Parathyroid adenoma (tissue), 2 donors: ENCODE data around the gene LIN52.

Source experiments
- H2AFZ ChIP-seq: fragments of 300-600 bp; sonication (generic); one replicate; pipeline ENCODE4 v1.7.0; 2017; ENCODE audit warnings: antibody characterized with exemption, mild to moderate bottlenecking
- H3K27ac ChIP-seq: fragments of 300-600 bp; sonication (generic); one replicate; pipeline ENCODE4 v1.7.0; 2017
- H3K27me3 ChIP-seq: fragments of 300-600 bp; sonication (generic); one replicate; pipeline ENCODE4 v1.7.0; 2017; ENCODE audit warnings: low read length; ENCODE audit not compliant: control insufficient read depth, insufficient read depth
- H3K36me3 ChIP-seq: fragments of 300-600 bp; sonication (generic); one replicate; pipeline ENCODE4 v1.7.0; 2017; ENCODE audit warnings: low read length; ENCODE audit not compliant: control insufficient read depth, insufficient read depth
- H3K4me1 ChIP-seq: fragments of 300-600 bp; sonication (generic); one replicate; pipeline ENCODE4 v1.7.0; 2017; ENCODE audit warnings: control low read depth
- H3K4me2 ChIP-seq: fragments of 300-600 bp; sonication (generic); one replicate; pipeline ENCODE4 v1.7.0; 2017; ENCODE audit warnings: low read length
- H3K4me3 ChIP-seq: fragments of 300-600 bp; sonication (generic); one replicate; pipeline ENCODE4 v1.7.0; 2017; ENCODE audit warnings: low read depth, low read length
- H3K79me2 ChIP-seq: fragments of 300-600 bp; sonication (generic); one replicate; pipeline ENCODE4 v1.7.0; 2017; ENCODE audit warnings: control low read depth
- H3K9ac ChIP-seq: fragments of 300-600 bp; sonication (generic); one replicate; pipeline ENCODE4 v1.7.0; 2017; ENCODE audit warnings: mild to moderate bottlenecking
- H3K9me3 ChIP-seq: fragments of 300-600 bp; sonication (generic); one replicate; pipeline ENCODE4 v1.7.0; 2017; ENCODE audit warnings: low read length; ENCODE audit not compliant: control insufficient read depth
- CTCF ChIP-seq: fragments of 300-600 bp; sonication (generic); IDR thresholded peaks from one replicate; pipeline ENCODE4 v1.7.0; 2017; ENCODE audit warnings: antibody characterized with exemption, mild to moderate bottlenecking
- donor health status: primary hyperparathyroidism.

LIN52 gene

DNA sequence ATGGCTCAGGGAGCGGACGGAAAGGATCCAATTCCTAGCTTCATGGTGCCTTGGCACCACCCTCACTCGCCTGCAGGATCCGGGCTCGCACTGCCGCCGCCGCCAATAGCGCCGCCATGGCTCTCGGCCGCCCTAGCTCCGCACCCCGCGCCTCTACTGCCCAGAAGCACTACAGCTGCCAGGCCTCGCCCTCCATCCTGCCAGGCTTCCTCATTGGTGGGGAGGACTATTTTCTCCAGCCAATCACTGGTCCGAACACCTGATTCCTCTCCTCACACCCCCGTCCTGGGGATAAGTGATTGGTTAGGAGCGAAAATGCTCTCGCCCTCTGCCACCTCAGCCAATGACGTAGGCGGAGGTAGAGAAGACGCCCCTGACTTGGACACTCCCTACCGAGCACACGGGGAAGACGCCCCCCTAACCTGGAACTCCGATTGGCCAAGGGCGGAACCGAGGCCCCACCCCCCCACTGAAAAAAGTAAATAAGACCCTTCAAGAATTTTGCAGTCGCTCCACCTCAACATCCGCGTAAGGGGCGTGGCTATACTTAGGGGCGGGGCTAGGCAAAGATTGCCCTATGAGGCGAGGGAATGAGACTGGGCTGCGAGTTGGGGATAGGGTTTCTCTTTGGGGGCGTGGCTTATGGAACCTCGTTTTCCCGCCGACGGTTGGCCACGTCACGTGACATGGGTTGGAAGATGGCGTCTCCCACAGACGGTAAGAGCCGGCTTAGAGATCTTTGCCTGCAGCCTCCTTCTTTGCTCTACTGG lies at the start of gene LIN52, which contains the start of gene ALDH6A1:
LIN52 (plus strand) TSS at position 680 of the 770 bp plus-strand sequence; CDS start at position 699, 19 bp downstream.
ALDH6A1 (minus strand) TSS at position 177 of the 770 bp plus-strand sequence; CDS start at position 118, 59 bp downstream.
- Histone ChIP-seq H3K27me3 (no peaks in the 10 kb centered on the region), H3K27ac (peak within 1 kb of the TSS; percentile 60), H3K79me2 (peaks cover 3% of the 10 kb centered on the region), H3K9ac (peak within 1 kb of the TSS; percentile 51), H3K9me3 (no peaks in the 10 kb centered on the region), H3K36me3 (no peaks in the 10 kb centered on the region), H3K4me1 (peaks cover 3% of the 10 kb centered on the region), H2AFZ (peak within 1 kb of the TSS; percentile 90), H3K4me3 (peak within 1 kb of the TSS; percentile 97), H3K4me2 (peak within 1 kb of the TSS; percentile 96)
- TF ChIP-seq CTCF, result peak; percentile 14

GRCh38 chr14:74035556-74035955 lies 49.2 kb upstream of the LIN52 start:
- Histone ChIP-seq H3K4me1 (no peaks in the 10 kb centered on the region), H3K27me3 (no peaks in the 10 kb centered on the region), H2AFZ (no peak overlapping the region), H3K4me3 (no peak overlapping the region), H3K79me2 (no peaks in the 10 kb centered on the region), H3K9me3 (no peaks in the 10 kb centered on the region), H3K36me3 (no peaks in the 10 kb centered on the region), H3K4me2 (no peak overlapping the region), H3K27ac (no peak overlapping the region), H3K9ac (no peak overlapping the region)
- TF ChIP-seq CTCF, result no peak

GRCh38 chr14:74038020-74038859 lies 46.5 kb upstream of the LIN52 start:
- Histone ChIP-seq H3K27ac (no peak overlapping the region), H3K79me2 (no peaks in the 10 kb centered on the region)

GRCh38 chr14:74042296-74042695 lies 42.5 kb upstream of the LIN52 start:
- TF ChIP-seq CTCF, result no peak
- Histone ChIP-seq H3K36me3 (no peaks in the 10 kb centered on the region), H3K9me3 (no peaks in the 10 kb centered on the region), H3K9ac (no peak overlapping the region), H3K4me1 (no peaks in the 10 kb centered on the region), H3K79me2 (no peaks in the 10 kb centered on the region), H3K4me3 (no peak overlapping the region), H3K27ac (no peak overlapping the region), H2AFZ (no peak overlapping the region), H3K27me3 (no peaks in the 10 kb centered on the region), H3K4me2 (no peak overlapping the region)

More at GRCh38 chr14:74038020-74038859, 46.5 kb upstream of the LIN52 start:
- Histone ChIP-seq H2AFZ (no peak overlapping the region), H3K9ac (no peak overlapping the region), H3K27me3 (no peaks in the 10 kb centered on the region), H3K4me1 (no peaks in the 10 kb centered on the region), H3K4me3 (no peak overlapping the region), H3K4me2 (no peak overlapping the region), H3K36me3 (no peaks in the 10 kb centered on the region), H3K9me3 (no peaks in the 10 kb centered on the region)
- TF ChIP-seq CTCF, result peak; percentile 71
